Measurements from ENCODE around the gene KCNQ1. TPM values are rescaled to one million over a fixed set of nuclear protein-coding genes. Genes with fewer than 3 reads are reported as not detected.

Gene KCNQ1
- total and polyA plus RNA-seq, 2 of the 13 experiments (the other 11 are each of a cell fraction or from before 2014, with no cell fraction given), result 0.02 to 0.08 TPM

- TF ChIP-seq, protein P1, sequence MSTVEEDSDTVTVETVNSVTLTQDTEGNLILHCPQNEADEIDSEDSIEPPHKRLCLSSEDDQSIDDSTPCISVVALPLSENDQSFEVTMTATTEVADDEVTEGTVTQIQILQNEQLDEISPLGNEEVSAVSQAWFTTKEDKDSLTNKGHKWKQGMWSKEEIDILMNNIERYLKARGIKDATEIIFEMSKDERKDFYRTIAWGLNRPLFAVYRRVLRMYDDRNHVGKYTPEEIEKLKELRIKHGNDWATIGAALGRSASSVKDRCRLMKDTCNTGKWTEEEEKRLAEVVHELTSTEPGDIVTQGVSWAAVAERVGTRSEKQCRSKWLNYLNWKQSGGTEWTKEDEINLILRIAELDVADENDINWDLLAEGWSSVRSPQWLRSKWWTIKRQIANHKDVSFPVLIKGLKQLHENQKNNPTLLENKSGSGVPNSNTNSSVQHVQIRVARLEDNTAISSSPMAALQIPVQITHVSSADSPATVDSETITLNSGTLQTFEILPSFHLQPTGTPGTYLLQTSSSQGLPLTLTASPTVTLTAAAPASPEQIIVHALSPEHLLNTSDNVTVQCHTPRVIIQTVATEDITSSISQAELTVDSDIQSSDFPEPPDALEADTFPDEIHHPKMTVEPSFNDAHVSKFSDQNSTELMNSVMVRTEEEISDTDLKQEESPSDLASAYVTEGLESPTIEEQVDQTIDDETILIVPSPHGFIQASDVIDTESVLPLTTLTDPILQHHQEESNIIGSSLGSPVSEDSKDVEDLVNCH (CRISPR knock-in tag; IDR thresholded peaks at IDR 0.05), result 0 out of 2 replicates have a peak, but pooled peaks have one; percentile 42
- TF ChIP-seq THAP11 (CRISPR knock-in tag; IDR thresholded peaks at IDR 0.05) (peak; percentile 52), MIER3 (CRISPR knock-in tag; IDR thresholded peaks at IDR 0.05; ENCODE audit: borderline replicate concordance) (no peak), CC2D1A (CRISPR knock-in tag; IDR thresholded peaks at IDR 0.05) (no peak), NR2F6 (IDR thresholded peaks at IDR 0.05) (no peak), NR2F6 (CRISPR knock-in tag; IDR thresholded peaks at IDR 0.05) (0 out of 2 replicates have a peak, but pooled peaks have one; percentile 25), ISL2 (CRISPR knock-in tag; IDR thresholded peaks at IDR 0.05) (peak; percentile 54; the same call in 1 of the 2 replicates), SP1 (IDR thresholded peaks at IDR 0.05) (no peak), SP1 (CRISPR knock-in tag; IDR thresholded peaks at IDR 0.05) (peak; percentile 46; the same call in 1 of the 2 replicates), ZNF264 (CRISPR knock-in tag; IDR thresholded peaks at IDR 0.05) (peak; percentile 87), ZNF841 (CRISPR knock-in tag; IDR thresholded peaks at IDR 0.05; ENCODE audit: borderline replicate concordance) (no peak), EEA1 (CRISPR knock-in tag; IDR thresholded peaks at IDR 0.05; ENCODE audit: borderline replicate concordance) (0 out of 2 replicates have a peak, but pooled peaks have one; percentile 10), ZNF598 (CRISPR knock-in tag; IDR thresholded peaks at IDR 0.05; ENCODE audit: borderline replicate concordance) (no peak), ZNF790 (CRISPR knock-in tag; IDR thresholded peaks at IDR 0.05; ENCODE audit: borderline replicate concordance) (0 out of 2 replicates have a peak, but pooled peaks have one; percentile 58), KMT2A (CRISPR knock-in tag; IDR thresholded peaks at IDR 0.05) (no peak), ZNF143 (CRISPR knock-in tag; IDR thresholded peaks at IDR 0.05) (no peak), ETV5 (CRISPR knock-in tag; IDR thresholded peaks at IDR 0.05; ENCODE audit: borderline replicate concordance) (peak; percentile 35; the same call in 1 of the 2 replicates), ZNF781 (CRISPR knock-in tag; IDR thresholded peaks at IDR 0.05; ENCODE audit: borderline replicate concordance, not compliant biosample characterization) (peak; percentile 62)
- TF ChIP-seq, protein P2, sequence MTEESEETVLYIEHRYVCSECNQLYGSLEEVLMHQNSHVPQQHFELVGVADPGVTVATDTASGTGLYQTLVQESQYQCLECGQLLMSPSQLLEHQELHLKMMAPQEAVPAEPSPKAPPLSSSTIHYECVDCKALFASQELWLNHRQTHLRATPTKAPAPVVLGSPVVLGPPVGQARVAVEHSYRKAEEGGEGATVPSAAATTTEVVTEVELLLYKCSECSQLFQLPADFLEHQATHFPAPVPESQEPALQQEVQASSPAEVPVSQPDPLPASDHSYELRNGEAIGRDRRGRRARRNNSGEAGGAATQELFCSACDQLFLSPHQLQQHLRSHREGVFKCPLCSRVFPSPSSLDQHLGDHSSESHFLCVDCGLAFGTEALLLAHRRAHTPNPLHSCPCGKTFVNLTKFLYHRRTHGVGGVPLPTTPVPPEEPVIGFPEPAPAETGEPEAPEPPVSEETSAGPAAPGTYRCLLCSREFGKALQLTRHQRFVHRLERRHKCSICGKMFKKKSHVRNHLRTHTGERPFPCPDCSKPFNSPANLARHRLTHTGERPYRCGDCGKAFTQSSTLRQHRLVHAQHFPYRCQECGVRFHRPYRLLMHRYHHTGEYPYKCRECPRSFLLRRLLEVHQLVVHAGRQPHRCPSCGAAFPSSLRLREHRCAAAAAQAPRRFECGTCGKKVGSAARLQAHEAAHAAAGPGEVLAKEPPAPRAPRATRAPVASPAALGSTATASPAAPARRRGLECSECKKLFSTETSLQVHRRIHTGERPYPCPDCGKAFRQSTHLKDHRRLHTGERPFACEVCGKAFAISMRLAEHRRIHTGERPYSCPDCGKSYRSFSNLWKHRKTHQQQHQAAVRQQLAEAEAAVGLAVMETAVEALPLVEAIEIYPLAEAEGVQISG (CRISPR knock-in tag; IDR thresholded peaks at IDR 0.05), result peak; percentile 55; the same call in 1 of the 2 replicates
- TF ChIP-seq, protein P3, sequence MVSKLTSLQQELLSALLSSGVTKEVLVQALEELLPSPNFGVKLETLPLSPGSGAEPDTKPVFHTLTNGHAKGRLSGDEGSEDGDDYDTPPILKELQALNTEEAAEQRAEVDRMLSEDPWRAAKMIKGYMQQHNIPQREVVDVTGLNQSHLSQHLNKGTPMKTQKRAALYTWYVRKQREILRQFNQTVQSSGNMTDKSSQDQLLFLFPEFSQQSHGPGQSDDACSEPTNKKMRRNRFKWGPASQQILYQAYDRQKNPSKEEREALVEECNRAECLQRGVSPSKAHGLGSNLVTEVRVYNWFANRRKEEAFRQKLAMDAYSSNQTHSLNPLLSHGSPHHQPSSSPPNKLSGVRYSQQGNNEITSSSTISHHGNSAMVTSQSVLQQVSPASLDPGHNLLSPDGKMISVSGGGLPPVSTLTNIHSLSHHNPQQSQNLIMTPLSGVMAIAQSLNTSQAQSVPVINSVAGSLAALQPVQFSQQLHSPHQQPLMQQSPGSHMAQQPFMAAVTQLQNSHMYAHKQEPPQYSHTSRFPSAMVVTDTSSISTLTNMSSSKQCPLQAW (CRISPR knock-in tag; IDR thresholded peaks at IDR 0.05), result peak; percentile 24; the same call in 1 of the 2 replicates
Observed at GRCh38 chr11:2532704-2533586, 88.1 kb downstream of the KCNQ1 start (continued).

Measured in HepG2 (cell line).